HEK293T (cell line): Measurements from ENCODE around the gene AEBP2.
"Not testable (repeated sequence)": the region's sequence is repeated elsewhere in the genome, so short reads cannot be mapped to it uniquely, and the experiment has no call there.

Experiments
- CTCF ChIA-PET: fragments of 350-600 bp; formaldehyde crosslinking; extraction: SDS; loops from one replicate; lab custom pipeline; 2021; ENCODE audit warnings: antibody characterized with exemption, inconsistent platforms; lab: Yijun Ruan, JAX
- POLR2A ChIA-PET: fragments of 350-600 bp; formaldehyde crosslinking; extraction: SDS; loops from one replicate; lab custom pipeline; 2020; ENCODE audit warnings: antibody characterized with exemption, inconsistent platforms; lab: Yijun Ruan, JAX
- DNase-seq: peaks from one replicate; pipeline ENCODE4 v3.0.0; 2012; ENCODE audit warnings: mixed read lengths; ENCODE audit errors: extremely low spot score
- ARNT ChIP-seq: fragments of 450-650 bp; IDR thresholded peaks from 2 replicates; pipeline ENCODE4 v1.6.1; 2017; ENCODE audit warnings: mild to moderate bottlenecking
- BHLHE40 ChIP-seq: fragments of 450-650 bp; IDR thresholded peaks from 2 replicates; pipeline ENCODE4 v1.6.1; 2016; ENCODE audit warnings: mild to moderate bottlenecking, moderate library complexity, borderline replicate concordance
- CTBP1 ChIP-seq: fragments of 450-650 bp; IDR thresholded peaks from 2 replicates; pipeline ENCODE4 v1.6.1; 2016; ENCODE audit warnings: borderline replicate concordance
- ELF4 ChIP-seq: fragments of 450-650 bp; IDR thresholded peaks from 2 replicates; pipeline ENCODE4 v1.6.1; 2017; ENCODE audit warnings: antibody characterized with exemption
- FOXA1 ChIP-seq: fragments of 450-650 bp; IDR thresholded peaks from 2 replicates; pipeline ENCODE4 v1.6.1; 2016; ENCODE audit warnings: mild to moderate bottlenecking
- FOXK2 ChIP-seq: fragments of 450-650 bp; IDR thresholded peaks from 2 replicates; pipeline ENCODE4 v1.6.1; 2016; ENCODE audit warnings: mild to moderate bottlenecking
- FOXM1 ChIP-seq: fragments of 450-650 bp; IDR thresholded peaks from 2 replicates; pipeline ENCODE4 v1.6.1; 2017; ENCODE audit warnings: mild to moderate bottlenecking, borderline replicate concordance
- HDGF ChIP-seq: fragments of 450-650 bp; IDR thresholded peaks from 2 replicates; pipeline ENCODE4 v1.6.1; 2017; ENCODE audit warnings: antibody characterized with exemption, borderline replicate concordance
- L3MBTL2 ChIP-seq: fragments of 450-650 bp; conservative IDR thresholded peaks from 2 replicates; pipeline ENCODE4 v1.6.1; 2016; ENCODE audit warnings: mild to moderate bottlenecking
- LEF1 ChIP-seq: fragments of 450-650 bp; IDR thresholded peaks from 2 replicates; pipeline ENCODE4 v1.6.1; 2017; ENCODE audit warnings: mild to moderate bottlenecking, borderline replicate concordance
- NFRKB ChIP-seq: fragments of 450-650 bp; IDR thresholded peaks from 2 replicates; pipeline ENCODE4 v1.6.1; 2016; ENCODE audit warnings: mild to moderate bottlenecking, moderate library complexity
- PKNOX1 ChIP-seq: fragments of 450-650 bp; IDR thresholded peaks from 2 replicates; pipeline ENCODE4 v1.6.1; 2016
- SP1 ChIP-seq: fragments of 450-650 bp; IDR thresholded peaks from 2 replicates; pipeline ENCODE4 v1.6.1; 2017
- SUZ12 ChIP-seq: fragments of 450-650 bp; IDR thresholded peaks from 2 replicates; pipeline ENCODE4 v1.6.1; 2016; ENCODE audit warnings: mild to moderate bottlenecking
- TARDBP ChIP-seq: fragments of 450-650 bp; IDR thresholded peaks from 2 replicates; pipeline ENCODE4 v1.6.1; 2016
- ZNF384 ChIP-seq: fragments of 450-650 bp; IDR thresholded peaks from 2 replicates; pipeline ENCODE4 v1.6.1; 2016

Gene AEBP2

GRCh38 chr12:19415563-19415962 lies 23.7 kb upstream of the AEBP2 start:
- ChIA-PET POLR2A (no interaction called here), CTCF (no interaction called here)
- DNase-seq = no peak
- TF ChIP-seq SP1 (no peak), NFRKB (no peak)

GRCh38 chr12:19419086-19419485 lies 20.2 kb upstream of the AEBP2 start:
- DNase-seq = no peak
- CTCF ChIA-PET = no interaction called here
- POLR2A ChIA-PET = no interaction called here
- TF ChIP-seq HDGF = no peak
- TF ChIP-seq BHLHE40 = no peak
- TF ChIP-seq TARDBP = no peak
- no peak for TF ChIP-seq PKNOX1
- no peak for TF ChIP-seq ELF4
- TF ChIP-seq CTBP1 = no peak
- TF ChIP-seq FOXK2 = no peak
- no peak for TF ChIP-seq SUZ12
- TF ChIP-seq L3MBTL2 = no peak
- TF ChIP-seq FOXA1 = no peak
- TF ChIP-seq ZNF384 = no peak
- TF ChIP-seq ARNT = no peak
- no peak for TF ChIP-seq SP1
- TF ChIP-seq NFRKB = no peak
- no peak for TF ChIP-seq LEF1
- TF ChIP-seq FOXM1 = no peak

GRCh38 chr12:19421503-19422282 lies 17.6 kb upstream of the AEBP2 start:
- no peak for DNase-seq
- CTCF ChIA-PET = no interaction called here
- no peak for TF ChIP-seq FOXK2
- no peak for TF ChIP-seq BHLHE40
- no peak for TF ChIP-seq SP1
- no peak for TF ChIP-seq PKNOX1
- TF ChIP-seq NFRKB = no peak
- TF ChIP-seq TARDBP = no peak
- TF ChIP-seq SUZ12 = no peak
- no peak for TF ChIP-seq ZNF384
- no peak for TF ChIP-seq ARNT
- TF ChIP-seq LEF1 = no peak
- TF ChIP-seq FOXA1 = no peak
- no peak for TF ChIP-seq L3MBTL2
- no peak for TF ChIP-seq CTBP1
- no peak for TF ChIP-seq ELF4
- no peak for TF ChIP-seq HDGF
- no peak for TF ChIP-seq FOXM1
- POLR2A ChIA-PET = interaction anchor here (1.4 kb wide), 1 partner anchor 18 kb away, joined by 3 read pairs; the partner anchor contains the start of gene AEBP2

- TF ChIP-seq TARDBP (no peak), SP1 (no peak), FOXA1 (no peak), NFRKB (no peak), CTBP1 (no peak), ELF4 (no peak), SUZ12 (no peak)
- POLR2A ChIA-PET = no interaction called here
- no peak for DNase-seq
- CTCF ChIA-PET = no interaction called here
Measured at GRCh38 chr12:19423166-19423930, 15.9 kb upstream of the AEBP2 start.

- POLR2A ChIA-PET = no interaction called here
- no peak for DNase-seq
- CTCF ChIA-PET = no interaction called here
- no peak for TF ChIP-seq FOXA1
- TF ChIP-seq LEF1 = no peak
- no peak for TF ChIP-seq TARDBP
- TF ChIP-seq L3MBTL2 = no peak
- no peak for TF ChIP-seq NFRKB
- TF ChIP-seq BHLHE40 = no peak
- no peak for TF ChIP-seq FOXM1
- TF ChIP-seq HDGF = no peak
- TF ChIP-seq SUZ12 = no peak
- TF ChIP-seq PKNOX1 = no peak
- no peak for TF ChIP-seq ELF4
- TF ChIP-seq CTBP1 = no peak
- no peak for TF ChIP-seq ZNF384
- no peak for TF ChIP-seq SP1
- TF ChIP-seq FOXK2 = no peak
- TF ChIP-seq ARNT = no peak
Measured at GRCh38 chr12:19428246-19428645, 11.0 kb upstream of the AEBP2 start.

GRCh38 chr12:19429491-19429890 lies 9.8 kb upstream of the AEBP2 start:
- DNase-seq, CTCF ChIA-PET, POLR2A ChIA-PET: not testable (repeated sequence)
